Measurements from ENCODE around the gene CACNA1C. TPM values are rescaled to one million over a fixed set of nuclear protein-coding genes. Genes with fewer than 3 reads are reported as not detected.

CACNA1C gene
- total and polyA plus RNA-seq, 2 donors (not counting 1 experiment from before 2014, with no cell fraction given) = 0.01 to 0.02 TPM

DNA sequence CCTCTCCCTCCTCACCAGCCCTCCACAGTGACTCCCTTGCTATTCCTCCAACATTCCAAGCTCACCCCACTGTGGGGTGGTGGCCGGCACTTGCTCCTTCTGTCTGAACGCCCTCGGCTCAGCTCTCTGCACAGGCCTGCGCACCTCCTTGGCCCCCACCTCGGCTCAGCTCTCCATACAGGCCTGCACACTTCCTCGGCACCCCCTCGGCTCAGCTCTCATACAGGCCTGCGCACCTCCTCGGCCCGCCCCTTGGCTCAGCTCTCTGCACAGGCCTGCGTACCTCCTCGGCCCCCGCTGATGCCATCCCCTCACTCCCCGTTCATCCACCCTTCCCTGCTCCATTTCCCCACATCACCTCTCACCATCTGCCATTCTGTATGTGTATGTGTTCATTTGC is 409.3 kb downstream of the CACNA1C start:
- Histone ChIP-seq H2AFZ (ENCODE audit: insufficient read depth, low read depth, low read length, poor library complexity, severe bottlenecking) (no peak overlapping the region), H3K79me2 (ENCODE audit: control insufficient read depth, insufficient read depth, low read length) (no peaks in the 10 kb centered on the region), H3K27me3 (replicated peaks in 1 of 4; ENCODE audit: control extremely low read depth in 1 of 4, control insufficient read depth in 3 of 4, insufficient read depth in 4 of 4, low read length in 3 of 4) (peaks cover 0 to 3% (median 0%) of the 10 kb centered on the region in 4 experiments), H3K9me3 (ENCODE audit: control extremely low read depth in 1 of 3, control insufficient read depth in 2 of 3, insufficient read depth in 1 of 3, low read length in 2 of 3) (no peaks in the 10 kb centered on the region), H3K36me3 (replicated peaks in 1 of 2; ENCODE audit: control extremely low read depth in 1 of 2, control insufficient read depth in 1 of 2, extremely low read depth in 1 of 2, insufficient read depth in 2 of 2, low read length in 1 of 2) (no peaks in the 10 kb centered on the region), H3K27ac (ENCODE audit: low read length in 2 of 2) (no peak overlapping the region), H4K20me1 (ENCODE audit: control insufficient read depth, insufficient read depth, low read length, poor library complexity, severe bottlenecking) (no peaks in the 10 kb centered on the region), H3K4me3 (ENCODE audit: control extremely low read depth in 1 of 5, extremely low read depth in 1 of 5, insufficient read depth in 1 of 5, low read depth in 2 of 5, low read length in 4 of 5) (no peak overlapping the region), H3K4me2 (replicated peaks; ENCODE audit: low read depth, low read length, poor library complexity, severe bottlenecking) (no peak overlapping the region), H3K4me1 (ENCODE audit: control insufficient read depth in 2 of 2, insufficient read depth in 2 of 2, low read length in 2 of 2) (no peaks in the 10 kb centered on the region), H3K9ac (ENCODE audit: low read length) (no peak overlapping the region)
- ChIA-PET POLR2A (no interaction called here), CTCF (no interaction called here)
- Mint-ChIP-seq H3K27ac (no peak overlapping the region), H3K27me3 (peaks cover 10% of the 10 kb centered on the region), H3K4me3 (no peak overlapping the region), H3K9me3 (ENCODE audit: insufficient read depth) (no peaks in the 10 kb centered on the region), H3K4me1 (no peaks in the 10 kb centered on the region)
- intact Hi-C loops (cut with micrococcal nuclease) = no loop called here
- 94% methylated on average over 7 of the region's 14 CpGs for WGBS (ENCODE audit: insufficient coverage)
- TF ChIP-seq, protein P1, sequence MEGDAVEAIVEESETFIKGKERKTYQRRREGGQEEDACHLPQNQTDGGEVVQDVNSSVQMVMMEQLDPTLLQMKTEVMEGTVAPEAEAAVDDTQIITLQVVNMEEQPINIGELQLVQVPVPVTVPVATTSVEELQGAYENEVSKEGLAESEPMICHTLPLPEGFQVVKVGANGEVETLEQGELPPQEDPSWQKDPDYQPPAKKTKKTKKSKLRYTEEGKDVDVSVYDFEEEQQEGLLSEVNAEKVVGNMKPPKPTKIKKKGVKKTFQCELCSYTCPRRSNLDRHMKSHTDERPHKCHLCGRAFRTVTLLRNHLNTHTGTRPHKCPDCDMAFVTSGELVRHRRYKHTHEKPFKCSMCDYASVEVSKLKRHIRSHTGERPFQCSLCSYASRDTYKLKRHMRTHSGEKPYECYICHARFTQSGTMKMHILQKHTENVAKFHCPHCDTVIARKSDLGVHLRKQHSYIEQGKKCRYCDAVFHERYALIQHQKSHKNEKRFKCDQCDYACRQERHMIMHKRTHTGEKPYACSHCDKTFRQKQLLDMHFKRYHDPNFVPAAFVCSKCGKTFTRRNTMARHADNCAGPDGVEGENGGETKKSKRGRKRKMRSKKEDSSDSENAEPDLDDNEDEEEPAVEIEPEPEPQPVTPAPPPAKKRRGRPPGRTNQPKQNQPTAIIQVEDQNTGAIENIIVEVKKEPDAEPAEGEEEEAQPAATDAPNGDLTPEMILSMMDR (IDR thresholded peaks at IDR 0.05) = no peak
- no peak for TF ChIP-seq EZH2 (IDR thresholded peaks at IDR 0.05; ENCODE audit: borderline replicate concordance, insufficient read depth, low read depth, low read length, poor library complexity, severe bottlenecking)
- no peak for DNase-seq
- no peak for ATAC-seq (ENCODE audit: low read depth)

DNA sequence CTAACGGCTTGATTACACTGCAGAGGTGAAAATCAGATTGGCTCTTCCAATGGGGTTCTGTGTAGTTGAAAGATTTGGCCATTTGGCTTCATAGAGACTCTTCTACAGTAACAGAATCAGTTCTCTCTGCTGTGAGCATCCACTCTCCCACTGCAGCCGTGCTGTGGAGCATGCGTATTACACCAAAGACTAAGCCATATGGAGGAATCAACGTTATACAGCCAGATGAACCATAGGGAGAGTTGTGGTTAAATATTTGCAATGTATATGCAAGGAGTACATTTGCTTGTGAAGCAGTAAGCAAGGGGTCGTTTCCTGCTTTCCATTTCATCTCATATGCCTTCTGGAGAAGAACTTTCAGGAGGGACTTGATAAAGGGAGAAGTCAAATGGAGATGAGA is 410.9 kb downstream of the CACNA1C start:
- Mint-ChIP-seq H3K9me3 (ENCODE audit: insufficient read depth) (no peaks in the 10 kb centered on the region), H3K27me3 (peaks cover 10% of the 10 kb centered on the region), H3K4me1 (no peaks in the 10 kb centered on the region), H3K27ac (no peak overlapping the region), H3K4me3 (no peak overlapping the region)
- 100% methylated on average over 1 of the region's 5 CpGs for WGBS (ENCODE audit: insufficient coverage)
- ChIA-PET CTCF (no interaction called here), POLR2A (no interaction called here)
- H3K4me3 ChIP-seq (ENCODE audit: control extremely low read depth in 1 of 5, extremely low read depth in 1 of 5, insufficient read depth in 1 of 5, low read depth in 2 of 5, low read length in 4 of 5) = no peak overlapping the region
- peaks cover 0 to 3% (median 0%) of the 10 kb centered on the region in 4 experiments for H3K27me3 ChIP-seq (replicated peaks in 1 of 4; ENCODE audit: control extremely low read depth in 1 of 4, control insufficient read depth in 3 of 4, insufficient read depth in 4 of 4, low read length in 3 of 4)
- no peak overlapping the region for H3K9ac ChIP-seq (ENCODE audit: low read length)
- no peak overlapping the region for H2AFZ ChIP-seq (ENCODE audit: insufficient read depth, low read depth, low read length, poor library complexity, severe bottlenecking)
- H3K79me2 ChIP-seq (ENCODE audit: control insufficient read depth, insufficient read depth, low read length) = no peaks in the 10 kb centered on the region
- no peaks in the 10 kb centered on the region for H3K36me3 ChIP-seq (replicated peaks in 1 of 2; ENCODE audit: control extremely low read depth in 1 of 2, control insufficient read depth in 1 of 2, extremely low read depth in 1 of 2, insufficient read depth in 2 of 2, low read length in 1 of 2)
- no peak overlapping the region for H3K4me2 ChIP-seq (replicated peaks; ENCODE audit: low read depth, low read length, poor library complexity, severe bottlenecking)
- H4K20me1 ChIP-seq (ENCODE audit: control insufficient read depth, insufficient read depth, low read length, poor library complexity, severe bottlenecking) = no peaks in the 10 kb centered on the region
- no peak overlapping the region for H3K27ac ChIP-seq (ENCODE audit: low read length in 2 of 2)
- H3K4me1 ChIP-seq (ENCODE audit: control insufficient read depth in 2 of 2, insufficient read depth in 2 of 2, low read length in 2 of 2) = no peaks in the 10 kb centered on the region
- no peak for TF ChIP-seq EZH2 (IDR thresholded peaks at IDR 0.05; ENCODE audit: borderline replicate concordance, insufficient read depth, low read depth, low read length, poor library complexity, severe bottlenecking)
- TF ChIP-seq, protein P1 (IDR thresholded peaks at IDR 0.05) = no peak
- no peak for ATAC-seq (ENCODE audit: low read depth)
- no peaks in the 10 kb centered on the region for H3K9me3 ChIP-seq (ENCODE audit: control extremely low read depth in 1 of 3, control insufficient read depth in 2 of 3, insufficient read depth in 1 of 3, low read length in 2 of 3)
- intact Hi-C loops (cut with micrococcal nuclease) = no loop called here
- DNase-seq = no peak

All from B cell (primary cell).